Astrocyte (in vitro differentiated cells and primary cell): ENCODE results near the gene MPZL1.

ENCODE experiments used
- CTCF ChIP-seq: IDR thresholded peaks from 2 replicates; pipeline ENCODE4 v1.5.1; 2011; ENCODE audit warnings: low read depth, mild to moderate bottlenecking, inconsistent platforms, low read length, moderate library complexity; ENCODE audit not compliant: insufficient read depth
- EZH2 ChIP-seq: IDR thresholded peaks from 2 replicates; pipeline ENCODE4 v1.6.1; 2012; ENCODE audit warnings: mild to moderate bottlenecking, low read length, inconsistent platforms; ENCODE audit not compliant: insufficient read depth

DNA sequence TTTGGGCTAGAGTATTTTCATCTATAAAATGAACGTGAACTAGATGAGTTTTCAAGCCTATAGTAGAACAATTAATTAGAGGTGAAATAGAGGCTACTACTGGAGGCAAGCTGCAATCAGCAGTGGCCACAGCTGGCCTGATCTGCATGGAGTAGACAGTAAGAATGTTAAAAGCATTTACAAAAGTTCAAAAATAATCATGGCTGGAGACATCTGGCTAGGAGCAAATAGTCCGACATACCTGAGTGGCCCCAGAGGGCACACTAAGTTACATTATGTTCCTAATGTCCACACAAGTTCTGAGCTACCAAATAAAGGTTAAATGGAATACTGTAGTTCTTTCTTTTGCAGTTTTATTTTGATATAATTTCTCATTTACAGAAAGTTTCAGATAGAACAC, 28.0 kb downstream of the MPZL1 start:
- TF ChIP-seq CTCF (no peak), EZH2 (no peak)
